Stimulated activated CD8-positive, alpha-beta memory T cell treated with anti-CD3 and anti-CD28 coated beads, Interleukin-7, amount 100 ng/mL, for 4 hours (primary cell): ENCODE results near the gene TRPC4.
"Not testable (repeated sequence)": the region's sequence is repeated elsewhere in the genome, so short reads cannot be mapped to it uniquely, and the experiment has no call there.

Experiments used
- DNase-seq, 2 donors: peaks; one replicate each; pipeline ENCODE4 v3.0.0-alpha.2; 2020; ENCODE audit warnings: low read depth in 2 of 2

Gene TRPC4

DNA sequence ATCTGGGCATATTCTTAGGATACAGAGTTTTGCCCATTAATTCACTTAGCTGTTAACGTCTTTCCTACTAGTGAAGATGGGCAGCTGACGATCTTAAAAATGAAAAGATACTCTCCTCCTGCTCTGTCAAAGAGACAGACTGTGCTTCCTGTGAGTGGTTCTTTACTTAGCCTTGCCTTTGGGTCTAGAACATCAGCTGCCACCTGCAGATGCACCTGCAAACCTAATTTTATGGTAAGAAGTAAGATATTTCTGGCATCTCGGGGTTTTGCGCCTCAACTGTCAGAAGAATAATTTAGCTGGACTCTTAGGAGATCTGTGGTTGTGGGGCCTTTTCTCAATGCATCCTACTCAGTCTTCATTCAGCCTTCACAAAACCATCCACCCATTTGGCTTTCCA lies 36.2 kb downstream of the TRPC4 start:
- DNase-seq, result no peak

DNA sequence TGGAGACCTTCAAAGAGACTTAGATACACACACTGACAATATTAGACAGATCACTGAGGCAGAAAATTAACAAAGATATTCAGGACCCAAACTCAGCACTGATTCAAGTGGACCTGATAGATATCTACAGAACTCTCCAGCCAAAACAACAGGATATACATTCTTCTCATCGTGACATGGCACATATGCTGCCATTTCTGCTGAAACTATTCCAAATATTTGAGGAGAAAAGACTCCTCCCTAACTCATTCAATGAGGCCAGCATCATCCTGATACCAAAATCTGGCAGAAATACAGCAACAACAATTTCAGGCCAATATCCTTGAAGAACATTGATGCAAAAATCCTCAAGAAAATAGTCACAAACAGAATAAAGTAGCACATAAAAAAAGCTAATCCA lies 53.3 kb downstream of the TRPC4 start:
- no peak for DNase-seq

DNA sequence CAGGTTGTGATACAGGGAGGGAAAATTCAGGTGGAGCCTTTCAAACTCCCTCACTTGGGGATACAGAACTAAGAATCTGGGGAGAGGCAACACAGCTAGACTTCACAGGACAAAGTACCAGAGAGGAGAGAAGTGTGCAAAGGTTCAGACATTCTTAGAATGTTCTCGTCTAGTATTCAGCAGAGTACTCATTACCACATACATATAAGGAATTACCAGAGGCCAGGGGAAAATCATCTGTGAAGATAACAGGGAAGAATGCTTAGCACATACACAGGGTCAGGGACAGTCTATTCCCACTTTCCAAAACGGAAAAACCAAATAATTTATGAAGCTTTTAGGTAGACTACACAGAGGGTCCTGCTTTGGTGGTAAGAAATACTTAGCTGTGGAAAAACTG lies 58.1 kb downstream of the TRPC4 start:
- no peak for DNase-seq

DNA sequence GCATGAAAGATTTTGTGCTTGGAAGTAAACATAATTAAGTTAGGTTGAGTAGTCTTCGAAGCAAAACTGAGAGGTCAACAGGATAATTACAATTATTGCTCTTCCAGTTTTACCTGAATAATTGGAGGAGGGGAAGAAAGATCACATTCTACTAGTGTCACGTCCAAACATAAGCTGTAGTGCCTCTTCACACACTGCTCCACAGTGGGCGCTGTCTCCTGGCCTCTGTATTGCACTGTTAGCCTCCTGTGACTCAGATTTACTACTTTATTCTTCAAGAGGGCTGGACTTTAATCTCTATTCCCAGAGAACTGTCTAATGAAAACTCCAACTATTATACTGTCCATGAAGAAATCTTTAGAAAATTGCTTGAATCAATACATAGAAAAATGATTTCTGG lies 62.9 kb downstream of the TRPC4 start:
- DNase-seq, result no peak

DNA sequence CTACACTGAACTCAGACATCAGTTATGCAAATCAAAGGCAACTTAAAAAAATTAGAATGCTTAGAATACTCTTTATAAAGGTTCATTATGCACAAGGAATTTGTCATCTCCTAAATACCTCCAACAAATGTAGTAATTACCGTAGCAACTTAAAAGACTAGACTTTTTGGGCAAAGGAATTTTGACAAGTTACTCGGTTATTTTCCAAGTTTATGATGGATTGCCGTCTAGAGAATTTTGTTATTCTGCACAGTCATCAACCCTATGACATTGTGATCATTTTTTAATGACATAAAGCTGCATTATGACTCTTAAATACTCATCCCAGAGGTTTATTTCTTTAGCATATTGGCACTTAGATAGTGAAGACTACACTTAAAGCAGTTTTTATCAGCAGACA lies 71.9 kb downstream of the TRPC4 start:
- DNase-seq, result no peak

DNA sequence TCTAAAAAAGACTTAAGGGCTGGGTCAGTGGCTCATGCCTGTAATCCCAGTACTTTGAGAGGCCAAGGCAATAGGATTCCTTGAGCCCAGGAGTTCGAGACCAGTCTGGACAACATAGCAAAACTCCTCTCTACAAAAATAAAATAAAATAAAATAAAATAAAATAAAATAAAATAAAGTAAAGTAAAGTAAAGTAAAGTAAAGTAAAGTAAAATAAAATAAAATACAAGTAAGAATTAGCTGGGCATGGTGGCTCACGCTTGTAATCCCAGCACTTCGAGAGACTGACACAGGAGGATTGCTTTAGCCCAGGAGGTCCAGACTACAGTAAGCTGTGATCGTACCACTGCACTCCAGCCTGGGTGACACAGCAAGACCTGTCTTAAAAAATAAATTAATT lies 72.8 kb downstream of the TRPC4 start:
- not testable (repeated sequence) for DNase-seq

DNA sequence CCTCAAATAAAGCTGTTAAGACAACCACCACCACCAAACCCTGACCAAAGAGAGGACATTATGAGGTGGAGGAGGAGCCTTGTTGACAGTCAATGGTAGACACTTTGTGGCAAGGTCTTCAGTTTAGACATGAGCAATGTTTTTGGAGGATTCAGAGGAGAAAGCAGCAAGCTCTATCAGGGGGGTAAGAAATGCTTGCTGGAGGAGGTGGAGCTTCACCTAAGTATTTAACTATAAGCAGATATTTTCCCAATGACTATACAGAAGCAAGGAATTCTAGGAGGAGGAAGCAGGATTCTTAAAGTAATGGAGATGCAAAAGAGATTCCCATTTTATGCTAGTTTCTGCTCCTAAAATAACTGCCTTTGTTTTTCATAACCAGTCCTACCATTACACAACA lies 74.2 kb downstream of the TRPC4 start:
- no peak for DNase-seq

DNA sequence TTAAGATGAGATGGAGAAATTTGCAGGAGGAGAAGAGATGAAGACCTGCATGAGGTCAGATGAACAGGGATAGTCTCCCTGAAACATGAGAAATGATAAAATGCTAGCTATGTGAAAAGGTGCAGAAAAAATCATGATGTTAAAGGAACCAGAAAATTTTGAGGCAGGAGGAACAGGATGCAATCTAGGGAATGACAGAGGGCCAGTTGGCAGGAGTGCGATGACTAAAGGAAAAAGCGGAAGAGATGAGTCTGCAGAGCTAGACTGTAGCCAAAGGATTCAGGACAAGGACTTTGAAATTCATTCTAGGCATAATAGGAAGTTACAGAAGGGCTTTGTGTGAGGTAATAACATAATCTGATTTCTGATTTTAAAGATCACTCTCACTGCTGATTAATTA lies 77.9 kb downstream of the TRPC4 start:
- no peak for DNase-seq

DNA sequence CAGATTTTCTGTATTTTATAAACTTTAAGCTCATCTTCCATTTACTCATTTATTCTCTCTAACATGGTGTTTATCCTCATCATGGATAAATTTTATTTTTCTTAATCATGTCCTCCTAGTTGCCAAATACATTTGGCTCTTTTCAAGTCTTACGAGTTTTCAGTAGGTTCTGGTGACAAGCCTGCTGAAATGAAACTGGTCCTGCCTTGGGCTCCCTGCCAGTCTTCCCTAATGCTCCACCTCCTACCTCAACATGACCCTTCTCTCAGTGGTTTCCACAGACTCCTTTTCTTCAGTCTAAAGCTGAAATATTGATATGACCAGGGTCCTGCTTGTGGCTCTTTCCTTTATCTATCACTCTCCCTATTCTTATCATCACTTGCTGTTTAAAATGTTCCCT lies 81.2 kb downstream of the TRPC4 start:
- DNase-seq, result no peak

DNA sequence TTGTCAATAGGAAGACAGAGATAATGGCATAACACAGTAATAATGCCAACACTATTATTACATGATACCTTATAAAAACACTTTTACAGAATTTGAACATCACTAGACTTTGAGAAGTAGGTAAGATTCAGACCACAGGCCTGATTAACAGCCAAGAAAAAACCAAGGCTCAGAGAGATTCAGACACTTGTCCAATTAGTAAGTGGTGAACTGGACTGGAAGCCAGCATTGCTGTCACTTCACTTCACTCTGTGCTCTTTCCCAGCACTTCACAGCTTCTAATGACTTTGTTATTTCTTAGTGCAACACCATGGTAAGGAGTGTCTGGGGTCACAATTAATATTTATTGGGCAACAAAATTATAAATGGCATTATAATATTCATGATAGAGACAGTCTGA lies 91.9 kb downstream of the TRPC4 start:
- no peak for DNase-seq

DNA sequence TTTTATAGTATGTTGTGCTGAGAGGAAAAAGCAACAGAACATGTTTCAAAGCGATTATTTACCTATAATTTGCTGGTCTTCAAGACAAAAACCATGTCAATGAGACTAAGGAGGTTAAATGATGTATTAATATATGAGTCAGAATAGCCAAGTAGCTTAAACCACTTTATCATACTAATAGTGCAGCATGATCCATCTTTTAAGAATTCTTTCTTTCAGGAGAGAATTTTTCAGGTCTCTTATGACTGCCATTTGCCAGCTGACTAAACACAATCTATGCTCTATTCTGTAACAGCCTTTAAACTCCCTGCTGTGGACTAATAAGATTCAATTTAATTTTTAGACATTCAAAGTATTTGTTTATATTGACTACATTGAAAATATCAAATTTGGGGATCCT lies 93.7 kb downstream of the TRPC4 start:
- DNase-seq, result no peak

DNA sequence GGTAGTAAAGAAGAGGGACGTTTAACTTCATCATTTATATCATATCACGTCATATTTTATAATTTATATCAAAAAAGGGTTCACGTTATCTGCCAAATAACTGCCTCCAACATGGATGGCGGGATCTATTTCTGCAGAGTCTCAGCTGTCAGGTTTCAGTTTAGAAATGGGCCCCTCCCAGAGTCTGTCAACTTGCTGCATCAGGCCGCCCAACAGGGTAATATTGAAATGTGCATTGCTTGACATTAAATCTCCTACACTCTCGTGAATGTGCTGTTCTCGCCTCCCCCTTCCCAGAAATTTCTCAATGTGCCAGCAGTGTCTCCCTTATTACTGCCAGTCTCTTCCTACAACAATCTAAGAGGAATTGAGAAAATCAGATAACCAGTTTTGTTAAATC lies 96.9 kb downstream of the TRPC4 start:
- no peak for DNase-seq

DNA sequence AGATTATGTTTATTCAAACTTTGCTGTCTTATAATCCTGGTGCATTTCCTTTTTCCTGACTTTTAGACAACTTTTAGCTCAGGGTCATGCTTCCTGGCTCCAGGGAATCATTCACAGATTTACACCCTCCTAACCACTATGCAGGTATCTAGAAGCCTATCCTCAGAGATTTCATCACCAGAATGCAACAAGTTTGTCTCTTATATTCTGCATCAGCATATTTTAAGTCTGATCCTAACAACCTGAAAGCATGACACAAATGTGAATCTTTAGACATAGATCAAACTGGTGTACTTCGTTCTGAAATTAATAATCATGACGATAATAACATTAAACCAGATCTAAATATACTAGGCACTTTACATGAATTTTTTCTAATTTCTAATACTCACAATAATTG lies 100.0 kb downstream of the TRPC4 start:
- DNase-seq, result no peak

DNA sequence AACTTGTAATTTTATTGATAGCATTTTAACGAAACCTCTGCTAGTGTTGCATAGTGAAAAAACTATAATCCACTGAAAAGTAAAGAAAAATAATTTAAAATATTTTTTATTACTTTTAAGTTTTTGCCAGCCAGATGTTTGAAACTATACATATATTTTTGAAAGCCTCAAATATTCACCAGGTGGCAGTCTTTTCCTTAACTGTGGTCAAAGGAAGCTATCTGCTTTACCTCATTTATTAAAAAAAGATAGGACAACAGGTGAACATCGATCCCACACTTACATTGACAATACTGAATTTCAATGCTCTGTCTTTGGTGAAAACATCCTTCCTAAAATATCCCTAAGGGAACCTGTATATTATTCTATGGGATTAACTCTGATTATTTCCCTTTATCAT lies 100.5 kb downstream of the TRPC4 start:
- no peak for DNase-seq

DNA sequence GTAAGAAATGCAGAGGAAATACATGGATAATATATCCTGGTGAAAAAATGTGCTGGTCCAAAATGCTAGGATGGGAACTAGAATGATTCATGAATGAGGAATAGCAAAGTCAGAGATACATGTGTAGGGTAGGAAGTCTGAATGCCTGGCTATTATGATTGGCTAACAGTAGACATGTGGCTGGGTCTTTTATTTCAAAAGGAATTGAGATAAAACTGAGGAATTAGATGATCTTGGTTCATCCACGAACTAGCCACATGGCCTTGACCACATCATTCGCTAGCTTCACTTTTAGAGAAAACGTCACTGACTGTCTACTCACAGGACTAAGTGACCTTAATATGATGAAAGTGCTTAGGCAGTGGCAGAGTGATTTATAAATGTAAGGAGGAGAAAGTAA lies 103.1 kb downstream of the TRPC4 start:
- no peak for DNase-seq

DNA sequence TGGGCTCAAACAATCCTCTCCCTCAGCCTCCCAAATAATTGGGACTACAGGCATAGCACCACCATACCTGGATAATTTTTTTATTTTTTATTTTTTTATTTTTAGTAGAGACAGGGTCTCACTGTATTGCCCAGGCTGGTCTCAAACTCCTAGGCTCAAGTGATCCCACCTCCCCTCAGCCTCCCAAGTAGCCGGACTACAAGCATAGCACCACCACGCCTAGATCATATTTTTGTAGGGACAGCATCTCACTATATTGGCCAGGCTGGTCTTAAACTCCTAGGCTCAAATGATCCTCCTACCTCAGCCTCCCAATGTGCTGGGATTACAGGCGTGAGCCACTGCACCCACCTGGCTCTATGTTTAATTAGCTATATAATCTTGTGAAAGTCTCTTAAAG lies 114.2 kb downstream of the TRPC4 start:
- no peak for DNase-seq

DNA sequence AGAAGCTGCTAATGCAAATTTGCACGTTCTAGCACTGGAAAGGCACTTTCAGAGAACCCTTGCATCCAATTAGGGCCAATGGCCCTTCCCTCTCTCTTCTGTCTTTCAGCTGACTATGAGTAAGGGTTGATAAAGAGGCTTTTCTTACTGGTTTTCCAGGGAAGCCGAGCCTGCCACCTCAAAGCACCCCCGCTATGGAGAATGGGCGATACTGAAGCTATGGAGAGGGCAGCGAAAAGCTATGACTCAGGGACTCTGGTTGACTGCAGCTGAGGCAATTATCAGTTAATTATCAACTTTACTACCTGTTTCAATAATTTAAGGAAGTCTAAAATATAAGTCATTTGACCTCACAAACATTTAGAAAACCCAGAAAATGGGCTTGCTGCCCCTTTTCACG lies 115.8 kb downstream of the TRPC4 start:
- DNase-seq, result no peak

DNA sequence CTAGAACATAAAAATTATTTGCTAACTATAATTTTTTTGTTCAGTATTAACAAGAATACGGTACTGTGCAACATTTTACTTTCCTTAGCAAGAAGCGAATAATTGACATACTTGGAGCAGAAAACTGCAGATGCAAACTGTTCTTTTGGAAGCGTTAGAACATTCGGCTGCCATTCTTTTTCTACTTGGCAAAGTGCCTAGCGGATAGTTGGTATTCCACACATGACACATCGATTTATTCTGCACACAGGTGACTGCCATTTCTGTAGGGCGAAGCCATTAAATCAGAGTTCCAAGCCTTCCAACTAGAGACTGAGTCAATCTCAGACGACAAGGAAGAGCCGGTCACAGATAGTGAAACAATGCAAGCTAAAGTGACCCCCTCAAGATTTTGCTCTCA lies 117.4 kb downstream of the TRPC4 start:
- no peak for DNase-seq

DNA sequence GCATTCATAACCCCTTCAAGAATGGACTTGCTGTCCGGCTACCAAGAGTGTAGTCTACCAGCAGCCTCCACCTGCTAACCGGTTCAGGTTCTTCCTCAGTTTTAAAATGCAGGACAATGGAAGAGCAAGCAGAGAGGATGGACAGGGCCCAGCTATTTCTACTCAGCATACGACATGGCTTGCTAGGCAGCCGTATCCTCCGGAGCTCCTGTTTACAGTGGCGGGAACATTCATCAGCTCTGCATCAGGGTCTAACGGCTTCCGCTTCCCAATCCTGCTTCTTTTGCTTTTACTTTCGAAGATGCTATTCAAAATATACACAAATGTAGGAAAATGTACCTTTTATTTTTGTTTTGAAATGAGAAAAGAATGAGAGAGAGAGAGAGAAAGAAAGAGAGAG lies 118.5 kb downstream of the TRPC4 start:
- DNase-seq, result no peak

DNA sequence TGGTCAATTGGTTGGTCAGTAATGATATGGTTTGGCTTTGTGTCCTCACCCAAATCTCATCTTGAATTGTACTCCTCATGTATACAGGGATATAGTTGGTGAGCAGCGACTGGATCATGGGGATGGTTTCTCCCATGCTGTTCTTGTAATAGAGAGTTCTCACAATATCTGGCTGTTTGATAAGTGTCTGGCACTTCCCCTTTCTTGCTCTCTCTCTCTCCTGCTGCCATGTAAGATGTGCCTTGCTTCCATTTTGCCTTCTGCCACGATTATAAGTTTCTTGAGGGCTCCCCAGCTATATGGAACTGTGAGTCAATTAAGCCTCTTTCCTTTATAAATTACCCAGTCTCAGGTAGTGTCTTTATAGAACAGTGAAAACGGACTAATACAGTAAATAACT lies 120.7 kb downstream of the TRPC4 start:
- DNase-seq, result no peak

DNA sequence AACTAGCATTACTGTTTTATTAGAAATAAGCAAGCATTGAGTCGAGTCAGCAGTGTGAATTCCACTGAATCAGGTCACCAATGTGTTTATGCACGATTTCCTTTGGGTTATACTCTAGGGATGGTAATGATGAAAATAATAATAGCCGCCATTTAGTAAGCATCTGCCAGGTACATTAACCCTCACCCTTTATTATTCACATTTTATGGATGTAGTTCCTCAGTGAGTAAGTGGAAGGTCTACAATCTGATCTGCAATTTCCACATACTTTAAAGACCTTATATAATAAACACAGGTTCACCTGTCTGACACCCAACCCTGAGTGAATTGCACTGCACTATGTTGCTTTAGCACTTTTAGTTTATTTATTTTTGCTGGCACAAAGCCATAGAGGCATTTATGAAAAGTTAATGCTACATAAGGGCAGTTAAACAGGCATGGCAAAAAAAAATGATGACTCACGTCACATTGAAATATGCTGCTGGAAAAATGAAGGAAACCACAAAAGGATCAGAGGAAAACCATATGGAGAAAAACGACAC lies 122.4 kb downstream of the TRPC4 start:
- DNase-seq, result no peak

DNA sequence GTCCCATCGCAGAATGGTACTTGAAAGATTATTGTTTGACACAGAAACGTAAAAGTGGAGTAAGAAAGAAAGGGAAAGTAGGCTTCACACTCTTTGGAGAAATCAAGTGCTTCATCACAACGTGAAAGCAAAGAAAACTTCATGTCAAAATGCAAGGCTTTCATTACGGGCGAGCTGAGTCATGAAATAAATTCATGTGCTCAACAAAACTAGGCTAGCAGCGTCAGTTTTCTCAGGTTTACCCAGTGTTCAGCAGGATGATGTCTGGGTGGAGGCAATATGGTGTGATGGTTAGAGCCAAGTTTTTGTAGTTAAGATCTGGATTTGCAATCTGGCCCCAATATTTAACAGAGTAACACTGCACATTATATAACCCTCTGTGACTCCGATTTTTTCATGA lies 128.0 kb downstream of the TRPC4 start:
- DNase-seq, result no peak

DNA sequence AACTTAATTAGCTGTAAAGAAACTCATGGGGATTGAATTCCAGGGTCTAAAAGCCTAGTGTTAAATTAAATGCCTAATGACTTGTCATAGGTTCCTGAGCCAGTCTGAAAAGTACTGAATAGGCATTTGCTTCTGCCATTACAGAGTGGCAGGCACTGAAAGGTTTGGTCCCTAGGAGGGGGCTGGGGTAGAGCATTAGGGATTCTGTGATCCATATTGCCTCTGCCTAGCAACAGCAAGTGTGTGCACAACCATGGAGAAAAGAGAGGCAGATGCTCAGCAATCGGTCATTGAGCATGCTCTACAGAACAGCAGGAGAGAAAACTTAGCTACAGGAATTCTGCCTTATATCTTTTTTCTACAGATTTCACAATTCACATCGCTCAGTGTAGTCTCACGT lies 133.5 kb downstream of the TRPC4 start:
- DNase-seq, result no peak

DNA sequence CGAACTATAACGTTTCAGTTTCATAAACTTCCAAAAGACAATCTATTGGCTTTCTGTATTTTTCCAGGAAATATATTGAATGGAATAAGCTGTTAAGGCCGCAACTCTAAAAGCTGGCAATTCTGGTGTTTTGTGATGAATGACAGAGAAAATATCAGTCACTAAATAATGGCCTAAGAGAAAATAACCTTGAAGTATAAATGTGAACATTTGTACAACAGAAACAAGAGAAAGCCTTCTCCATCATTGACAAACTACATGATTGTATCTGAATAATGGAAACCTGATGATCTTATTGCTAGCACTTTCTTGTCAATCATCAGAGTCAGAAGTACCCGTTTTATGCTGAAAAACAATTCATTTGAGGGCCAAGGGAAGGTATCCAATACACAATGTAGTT lies 134.3 kb downstream of the TRPC4 start:
- no peak for DNase-seq

DNA sequence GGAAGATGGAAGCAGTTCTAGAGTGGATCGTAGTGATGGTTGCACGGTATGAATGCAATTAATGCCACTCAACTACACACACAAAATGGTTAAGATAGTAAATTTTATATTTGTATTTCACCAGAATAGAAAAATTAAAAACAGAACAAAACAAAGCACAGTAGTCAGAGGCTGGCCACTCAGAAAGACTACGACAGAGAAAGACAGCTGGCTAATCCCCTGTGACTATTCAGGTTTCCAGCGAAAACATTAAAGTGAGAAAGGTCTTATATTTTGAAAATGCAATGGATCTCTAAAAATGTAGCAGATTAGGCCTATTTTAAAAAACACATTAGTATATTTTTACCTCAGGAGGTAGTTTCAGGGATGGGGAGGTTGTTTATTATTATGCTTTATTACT lies 139.7 kb downstream of the TRPC4 start:
- no peak for DNase-seq
